H1 (cell line): ENCODE measurements around the gene GSE1. TPM values are rescaled to one million over a fixed set of nuclear protein-coding genes. Genes with fewer than 3 reads are reported as not detected.

Experiments
- CTCF ChIA-PET: fragments of 300-600 bp; sonication (Branson Sonifier 250); formaldehyde crosslinking; loops from one replicate; lab custom pipeline; 2021; ENCODE audit not compliant: partially characterized antibody; lab: Charles Lee
- POLR2A ChIA-PET: fragments of 300-600 bp; sonication (Branson Sonifier 250); formaldehyde crosslinking; loops from one replicate; lab custom pipeline; 2021; ENCODE audit warnings: inconsistent platforms; ENCODE audit not compliant: partially characterized antibody; lab: Charles Lee
- DNase-seq, 2 experiments: peaks; one replicate each; pipeline versions ENCODE4 v3.0.0 to v3.0.0-alpha.2; 2010 to 2022; ENCODE audit warnings: low spot score in 2 of 2, low read depth in 1 of 2, mixed read lengths in 1 of 2
- FAIRE-seq: peaks from 2 replicates; lab custom pipeline; 2011; peaks lifted over from hg19 to GRCh38; lab: Jason Lieb, UNC
- H2AFZ ChIP-seq: 2 replicates; pipeline ENCODE4 v1.8.1; 2012; ENCODE audit warnings: low read length, inconsistent platforms
- H2AK5ac ChIP-seq: 2 replicates; pipeline ENCODE4 v1.6.1; 2013; ENCODE audit warnings: low read depth, low read length
- H2BK120ac ChIP-seq: replicated peaks from 2 replicates; pipeline ENCODE3; 2013; ENCODE audit warnings: low read depth, low read length, inconsistent platforms
- H2BK12ac ChIP-seq: 2 replicates; pipeline ENCODE4 v1.6.1; 2013; ENCODE audit warnings: low read depth, low read length
- H2BK15ac ChIP-seq: 2 replicates; pipeline ENCODE4 v1.6.1; 2013; ENCODE audit warnings: low read length
- H2BK20ac ChIP-seq: 2 replicates; pipeline ENCODE4 v1.6.1; 2013; ENCODE audit warnings: low read length
- H2BK5ac ChIP-seq: 2 replicates; pipeline ENCODE4 v1.6.1; 2013; ENCODE audit warnings: low read depth, low read length
- H3K14ac ChIP-seq: 2 replicates; pipeline ENCODE4 v1.6.1; 2013; ENCODE audit warnings: inconsistent platforms; ENCODE audit not compliant: insufficient read length
- H3K18ac ChIP-seq: 2 replicates; pipeline ENCODE4 v1.6.1; 2013; ENCODE audit warnings: low read length; ENCODE audit errors: extremely low read depth
- H3K23ac ChIP-seq: 2 replicates; pipeline ENCODE4 v1.6.1; 2013; ENCODE audit warnings: inconsistent platforms; ENCODE audit not compliant: insufficient read length
- H3K23me2 ChIP-seq: 2 replicates; pipeline ENCODE4 v1.6.1; 2013; ENCODE audit warnings: low read depth, low read length
- H3K27ac ChIP-seq: 2 replicates; pipeline ENCODE4 v1.6.1; 2011; ENCODE audit warnings: low read depth, low read length, inconsistent platforms
- H3K27me3 ChIP-seq, 4 experiments: replicated peaks in 1 of 4; 1 replicate in 1 of 4; 2 replicates in 3 of 4; pipeline versions ENCODE4 v1.6.1 to v1.8.1; 2011 to 2013; ENCODE audit warnings: low read length in 3 of 4, mild to moderate bottlenecking in 3 of 4, inconsistent platforms in 2 of 4, mixed read lengths in 2 of 4, moderate library complexity in 1 of 4; ENCODE audit not compliant: control insufficient read depth in 3 of 4, insufficient read depth in 3 of 4; ENCODE audit errors: extremely low read depth in 1 of 4
- H3K36me3 ChIP-seq, 4 experiments: 2 replicates each; pipeline versions ENCODE4 v1.6.1 to v1.8.1; 2011 to 2013; ENCODE audit warnings: mild to moderate bottlenecking in 4 of 4, low read length in 3 of 4, moderate library complexity in 2 of 4, control low read depth in 1 of 4, inconsistent platforms in 1 of 4; ENCODE audit not compliant: insufficient read depth in 4 of 4, control insufficient read depth in 2 of 4
- H3K4ac ChIP-seq: replicated peaks from 2 replicates; pipeline ENCODE3; 2013; ENCODE audit warnings: low read length, low read depth, mixed read lengths, inconsistent platforms; ENCODE audit not compliant: insufficient read length
- H3K4me1 ChIP-seq, 4 experiments: replicated peaks in 1 of 4; 1 replicate in 1 of 4; 2 replicates in 3 of 4; pipeline versions ENCODE4 v1.6.1 to v1.8.1; 2011 to 2013; ENCODE audit warnings: low read length in 3 of 4, inconsistent platforms in 2 of 4, mixed read lengths in 1 of 4; ENCODE audit not compliant: insufficient read depth in 4 of 4, control insufficient read depth in 3 of 4
- H3K4me2 ChIP-seq, 2 experiments: 2 replicates each; pipeline versions ENCODE4 v1.6.1 to v1.8.1; 2011 to 2013; ENCODE audit warnings: low read depth in 2 of 2, low read length in 2 of 2, control low read depth in 1 of 2, inconsistent platforms in 1 of 2, mild to moderate bottlenecking in 1 of 2; ENCODE audit not compliant: insufficient read depth in 1 of 2
- H3K4me3 ChIP-seq, 4 experiments: fragments of 200-600, 300-600 bp in 1 of 4; sonication (generic), shearing (Covaris generic), sonication (Bioruptor Twin) in 1 of 4; 2 replicates each; pipeline versions ENCODE4 v1.5.1 to v1.8.1; 2011 to 2016; ENCODE audit warnings: low read length in 4 of 4, low read depth in 3 of 4, control low read depth in 2 of 4, inconsistent platforms in 2 of 4, mild to moderate bottlenecking in 2 of 4, mixed read lengths in 1 of 4, moderate library complexity in 1 of 4; ENCODE audit not compliant: insufficient read depth in 2 of 4; ENCODE audit errors: extremely low read depth in 1 of 4
- H3K56ac ChIP-seq: replicated peaks from 2 replicates; pipeline ENCODE3; 2013; ENCODE audit warnings: low read depth, mild to moderate bottlenecking, mixed read lengths, low read length, inconsistent platforms; ENCODE audit not compliant: insufficient read length
- H3K79me1 ChIP-seq: 2 replicates; pipeline ENCODE4 v1.6.1; 2013; ENCODE audit warnings: low read depth, low read length, control low read depth
- H3K79me2 ChIP-seq, 2 experiments: 2 replicates each; pipeline versions ENCODE4 v1.6.1 to v1.8.1; 2012 to 2013; ENCODE audit warnings: low read length in 2 of 2, mild to moderate bottlenecking in 2 of 2, inconsistent platforms in 1 of 2; ENCODE audit not compliant: insufficient read depth in 2 of 2, control insufficient read depth in 1 of 2
- H3K9ac ChIP-seq, 4 experiments: replicated peaks in 1 of 4; 1 replicate in 1 of 4; 2 replicates in 3 of 4; pipeline versions ENCODE4 v1.6.1 to v1.8.1; 2011 to 2013; ENCODE audit warnings: low read depth in 3 of 4, low read length in 3 of 4, control low read depth in 2 of 4, mild to moderate bottlenecking in 2 of 4, moderate library complexity in 2 of 4, inconsistent platforms in 1 of 4; ENCODE audit errors: extremely low read depth in 1 of 4
- H3K9me3 ChIP-seq, 2 experiments: 2 replicates each; pipeline versions ENCODE4 v1.6.1 to v1.8.1; 2012 to 2013; ENCODE audit warnings: mild to moderate bottlenecking in 2 of 2, moderate library complexity in 2 of 2, control low read depth in 1 of 2, inconsistent platforms in 1 of 2, low read depth in 1 of 2, low read length in 1 of 2, mixed read lengths in 1 of 2; ENCODE audit not compliant: insufficient read depth in 2 of 2
- H4K20me1 ChIP-seq, 2 experiments: replicated peaks in 1 of 2; 2 replicates each; pipeline versions ENCODE3 to v1.8.1; 2011 to 2013; ENCODE audit warnings: inconsistent platforms in 2 of 2, low read length in 2 of 2, mild to moderate bottlenecking in 1 of 2; ENCODE audit not compliant: insufficient read depth in 2 of 2, control insufficient read depth in 1 of 2
- H4K5ac ChIP-seq: 2 replicates; pipeline ENCODE4 v1.6.1; 2013; ENCODE audit warnings: low read length, low read depth, mixed read lengths, inconsistent platforms; ENCODE audit not compliant: insufficient read length
- H4K8ac ChIP-seq: 2 replicates; pipeline ENCODE4 v1.8.0; 2013; ENCODE audit warnings: mild to moderate bottlenecking, moderate library complexity, low read length, inconsistent platforms; ENCODE audit not compliant: insufficient read depth; ENCODE audit errors: extremely low read depth
- H4K91ac ChIP-seq: replicated peaks from 2 replicates; pipeline ENCODE3; 2013; ENCODE audit warnings: low read length, mixed read lengths, inconsistent platforms; ENCODE audit not compliant: insufficient read length
- CTBP2 ChIP-seq: IDR thresholded peaks from 2 replicates; pipeline ENCODE4 v1.7.0; 2011; ENCODE audit warnings: borderline replicate concordance, mild to moderate bottlenecking, moderate library complexity, mixed read lengths, low read length; ENCODE audit not compliant: insufficient read depth, insufficient read length
- GABPA ChIP-seq: IDR thresholded peaks from 2 replicates; pipeline ENCODE4 v1.6.1; 2011; ENCODE audit warnings: mild to moderate bottlenecking, low read length, moderate library complexity, borderline replicate concordance; ENCODE audit not compliant: insufficient read depth
- NRF1 ChIP-seq: IDR thresholded peaks from 2 replicates; pipeline ENCODE4 v1.6.1; 2011; ENCODE audit warnings: mild to moderate bottlenecking, low read depth, low read length, improper control_type of control experiment
- SIN3A ChIP-seq, 2 experiments: IDR thresholded peaks in 1 of 2; conservative IDR thresholded peaks in 1 of 2; 2 replicates each; pipeline ENCODE4 v1.6.1; 2011 to 2012; ENCODE audit warnings: low read length in 2 of 2, improper control_type of control experiment in 1 of 2, low read depth in 1 of 2, mild to moderate bottlenecking in 1 of 2
- SIX5 ChIP-seq: IDR thresholded peaks from 2 replicates; pipeline ENCODE4 v1.6.1; 2011; ENCODE audit warnings: mild to moderate bottlenecking, low read depth, low read length
- TBP ChIP-seq: IDR thresholded peaks from 2 replicates; pipeline ENCODE4 v1.6.1; 2011; ENCODE audit warnings: low read depth, low read length, improper control_type of control experiment
- TCF12 ChIP-seq: IDR thresholded peaks from 2 replicates; pipeline ENCODE4 v1.6.1; 2011; ENCODE audit warnings: low read depth, mild to moderate bottlenecking, low read length
- YY1 ChIP-seq: IDR thresholded peaks from 2 replicates; pipeline ENCODE4 v1.6.1; 2011; ENCODE audit warnings: low read depth, mild to moderate bottlenecking, low read length
- WGBS, 2 experiments: shearing (Covaris generic) in 1 of 2; methylation state at CpG; one replicate each; pipeline versions ENCODE4 v1.1.6 to v1.1.7; 2013 to 2015; ENCODE audit warnings: low lambda C conversion rate in 2 of 2, mixed read lengths in 2 of 2, inconsistent platforms in 1 of 2, low coverage in 1 of 2, missing lambda C conversion rate in 1 of 2; ENCODE audit not compliant: insufficient replicate concordance in 2 of 2, insufficient coverage in 1 of 2, insufficient read length in 1 of 2; ENCODE audit errors: extremely low coverage in 1 of 2, missing lambda C conversion rate in 1 of 2; 5-methylcytosine and 5-hydroxymethylcytosine counted together
- polyA plus RNA-seq, 7 experiments: library from polyadenylated mRNA; depleted of rRNA in 3 of 7; stranded (reverse) in 5 of 7; unstranded in 2 of 7; fragments of >200 nt in 5 of 7; fragments of 200-250 nt in 2 of 7; gene quantifications; 1 replicate in 5 of 7; 2 replicates in 1 of 7; 4 replicates in 1 of 7; pipeline versions ENCODE4 v1.2.1 to v1.2.3, GENCODE V29; 2011 to 2013; ENCODE audit warnings: missing spikeins in 2 of 7, mixed read lengths in 2 of 7
- total RNA-seq: library from RNA; stranded (reverse); fragmentation: NEBNext Ultra II Directional; extraction: Animal tissue kit (Norgen Biotek cat#: 25700); gene quantifications from 2 replicates; pipeline ENCODE4 v1.2.1, GENCODE V29; 2021
- TF ChIP-seq, protein P1 (sequence below): IDR thresholded peaks from 2 replicates; pipeline ENCODE4 v1.6.1; 2011; ENCODE audit warnings: low read length, improper control_type of control experiment

Gene GSE1
- total and polyA plus RNA-seq, 2 of the 8 experiments (the other 6 are each of a cell fraction or from before 2014, with no cell fraction given): 26.0 to 65.6 TPM

DNA sequence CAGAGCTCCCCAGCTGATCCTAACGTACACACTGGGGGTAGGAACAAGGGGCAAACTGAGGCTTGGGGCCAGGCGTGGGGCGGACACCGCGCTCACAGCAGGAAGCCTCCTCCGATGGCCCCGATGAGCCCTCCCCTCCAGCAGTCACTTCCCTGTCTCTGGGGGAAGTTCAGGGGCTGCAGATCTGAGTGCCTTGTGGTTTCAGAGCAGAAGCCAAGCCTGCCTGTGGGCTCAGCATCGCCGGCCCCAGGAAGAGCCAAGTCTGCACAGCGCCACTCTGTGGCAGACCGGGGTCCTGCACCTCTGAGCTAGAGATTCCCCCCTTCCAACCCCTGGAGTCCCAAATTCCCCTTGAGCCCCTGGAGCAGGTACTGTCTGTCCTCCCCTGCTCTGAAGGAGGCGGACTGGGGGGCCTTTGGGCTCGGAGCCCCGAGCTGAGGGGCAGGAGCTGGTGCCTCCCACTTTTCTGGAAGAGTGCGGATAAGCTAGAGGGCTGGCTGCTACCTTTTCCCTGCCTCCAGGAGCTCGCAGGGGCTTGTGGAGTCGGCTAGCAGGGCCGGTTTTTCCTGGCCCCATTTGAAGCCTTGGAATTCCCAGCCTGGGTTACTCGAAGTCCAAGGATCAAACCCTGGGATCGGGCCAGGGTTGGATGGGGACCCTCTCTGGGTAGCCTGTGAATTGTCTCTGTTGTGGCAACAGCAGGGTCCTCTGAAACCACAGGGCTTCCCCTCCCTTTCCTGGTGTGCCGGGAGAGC is 2.9 kb downstream of the GSE1 start:
- Histone ChIP-seq H3K4ac (no peak overlapping the region), H4K91ac (no peak overlapping the region), H2BK120ac (no peak overlapping the region), H3K4me3 (peak overlapping the region in 3 of 4 experiments; percentile 58 to 92 (median 67); a peak in 4 of 8 replicates), H3K23me2 (peaks cover 10% of the 10 kb centered on the region), H3K18ac (peak overlapping the region; percentile 32), H4K5ac (no peak overlapping the region), H3K14ac (no peak overlapping the region), H3K36me3 (peaks cover 0 to 5% (median 0%) of the 10 kb centered on the region in 4 experiments; a peak in 3 of 8 replicates), H3K23ac (no peak overlapping the region), H3K27me3 (no peaks in the 10 kb centered on the region), H2AK5ac (no peak overlapping the region), H3K79me1 (peaks cover 16% of the 10 kb centered on the region), H3K9me3 (no peaks in the 10 kb centered on the region), H3K56ac (no peak overlapping the region), H2BK5ac (0 out of 2 replicates have a peak overlapping the region, but pooled peaks have one; percentile 30), H3K4me1 (peaks cover 4 to 37% (median 27%) of the 10 kb centered on the region in 4 experiments), H4K20me1 (peaks cover 49 to 54% of the 10 kb centered on the region in 2 experiments), H2BK12ac (no peak overlapping the region), H4K8ac (no peak overlapping the region), H2AFZ (no peak overlapping the region), H3K79me2 (peaks cover 51 to 67% of the 10 kb centered on the region in 2 experiments), H2BK20ac (no peak overlapping the region), H2BK15ac (no peak overlapping the region), H3K9ac (0 out of 7 replicates have a peak overlapping the region, but pooled peaks of 1 of the 4 experiments have one; percentile 60), H3K27ac (no peak overlapping the region), H3K4me2 (peak overlapping the region; percentile 83 to 88)
- 34% methylated on average over 21 of the region's 21 CpGs; no CpG with 5 or more reads in 1 of the 2 experiments for WGBS, 2 experiments
- ChIA-PET POLR2A (interaction anchor here (0.7 to 3.5 kb wide), 6 partner anchors 10 to 179 kb away, joined by 3 to 19 read pairs (median 4); no protein-coding TSS in a partner anchor), CTCF (interaction anchor here (0.6 to 6.7 kb wide), 96 partner anchors 10 to 476 kb away, joined by 3 to 93 read pairs (median 5); no protein-coding TSS in a partner anchor)
- DNase-seq (peak in 1 of 2 experiments; percentile 98), FAIRE-seq (peak; percentile 32)
- no peak for TF ChIP-seq TCF12
- no peak for TF ChIP-seq SIX5
- peak; percentile 37 for TF ChIP-seq CTBP2
- peak; percentile 64; the same call in 1 of the 2 replicates for TF ChIP-seq GABPA
- TF ChIP-seq, protein P1, sequence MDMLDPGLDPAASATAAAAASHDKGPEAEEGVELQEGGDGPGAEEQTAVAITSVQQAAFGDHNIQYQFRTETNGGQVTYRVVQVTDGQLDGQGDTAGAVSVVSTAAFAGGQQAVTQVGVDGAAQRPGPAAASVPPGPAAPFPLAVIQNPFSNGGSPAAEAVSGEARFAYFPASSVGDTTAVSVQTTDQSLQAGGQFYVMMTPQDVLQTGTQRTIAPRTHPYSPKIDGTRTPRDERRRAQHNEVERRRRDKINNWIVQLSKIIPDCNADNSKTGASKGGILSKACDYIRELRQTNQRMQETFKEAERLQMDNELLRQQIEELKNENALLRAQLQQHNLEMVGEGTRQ: no peak
- peak; percentile 18; the same call in 1 of the 2 replicates for TF ChIP-seq YY1
- TF ChIP-seq SIN3A (conservative IDR thresholded peaks at IDR 0.05 in 1 of 2, IDR thresholded peaks at IDR 0.05 in 1 of 2; ENCODE audit: low read depth in 1 of 2, low read length in 2 of 2): peak; percentile 50; a peak in 2 of 4 replicates
- 0 out of 2 replicates have a peak, but pooled peaks have one; percentile 31 for TF ChIP-seq TBP
- TF ChIP-seq NRF1: no peak
